NCI-H1105 treated with DMSO at 0.1 percent for 48 hours (cell line): ENCODE results near the gene VTI1A.

ENCODE experiments used
- DNase-seq: peaks from one replicate; lab custom pipeline; 2025; lab: John Stamatoyannopoulos, UW

VTI1A gene

GRCh38 chr10:112679392-112679791, 232.4 kb downstream of the VTI1A start:
- DNase-seq = no peak

DNA sequence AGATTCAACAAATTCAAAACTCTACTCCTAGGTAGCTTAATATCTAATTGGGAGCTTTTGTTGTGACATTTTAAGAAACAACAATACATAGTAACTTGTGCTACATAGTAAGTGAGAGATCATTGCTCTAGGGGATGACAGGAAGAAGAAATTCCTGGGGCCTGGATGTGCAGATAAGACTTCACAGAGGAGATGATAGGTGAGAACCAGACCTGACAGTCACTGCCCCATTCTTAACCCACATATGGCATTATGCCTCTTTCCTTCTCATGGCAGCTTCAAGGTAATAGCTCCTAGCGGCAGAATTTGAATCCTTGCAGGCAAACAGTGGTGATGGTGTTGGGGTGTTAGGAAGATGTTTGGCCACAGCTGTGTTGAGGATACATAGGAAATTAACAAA, 233.6 kb downstream of the VTI1A start:
- no peak for DNase-seq

GRCh38 chr10:112687647-112688046, 240.6 kb downstream of the VTI1A start:
- DNase-seq = no peak

DNA sequence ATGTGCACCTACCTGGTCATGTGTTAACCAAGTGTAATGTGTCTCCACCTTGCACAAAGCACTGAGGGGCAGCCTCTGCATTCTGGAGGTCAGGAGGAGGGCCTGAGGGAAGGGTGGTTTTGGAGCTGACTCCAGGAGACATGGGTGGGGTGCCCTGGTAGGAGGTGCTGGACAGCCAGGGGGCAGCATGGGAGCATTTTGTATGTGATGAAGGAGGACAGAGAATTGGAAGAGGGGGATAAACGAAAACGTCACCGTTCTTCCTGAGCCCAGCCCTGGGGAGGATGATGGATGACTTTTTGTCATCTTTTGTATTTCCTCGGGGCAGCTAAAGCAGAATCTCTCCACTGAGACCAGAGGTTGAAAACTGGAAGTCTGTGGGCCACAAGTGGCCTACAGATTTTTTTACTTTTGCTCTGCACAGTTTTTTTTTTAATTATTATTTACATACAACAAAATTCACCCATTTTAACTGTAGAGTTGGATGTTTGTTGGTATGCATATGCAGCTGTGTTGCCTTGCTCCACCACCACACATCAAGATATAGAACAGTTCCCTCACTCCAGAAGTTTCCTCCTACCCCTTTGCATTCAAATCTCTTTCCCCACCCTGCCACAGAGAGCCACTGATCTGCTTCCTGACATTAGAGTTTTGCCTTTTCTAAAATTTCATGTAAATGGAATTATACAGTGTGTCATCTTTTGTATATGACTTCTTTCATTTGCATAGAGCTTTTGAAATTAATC, 242.5 kb downstream of the VTI1A start:
- DNase-seq = no peak

DNA sequence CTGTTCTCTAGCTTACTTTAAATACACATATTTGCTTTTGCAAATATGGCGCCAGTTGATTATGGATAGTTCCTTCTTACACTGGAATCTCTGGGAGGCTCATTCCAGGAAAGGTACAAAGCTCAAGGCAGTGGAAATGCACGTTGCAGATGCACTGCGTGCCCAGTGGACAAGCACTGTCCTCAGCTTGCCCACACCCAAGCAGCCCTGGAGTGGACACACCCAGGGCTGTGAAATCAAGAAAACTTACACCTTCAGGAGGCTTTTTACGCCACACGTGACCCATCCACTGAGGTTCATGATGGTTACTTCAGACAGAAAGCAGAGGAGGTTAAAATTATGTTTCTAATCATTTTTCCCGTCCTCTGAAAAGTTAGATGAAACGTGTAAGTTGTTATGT, 248.5 kb downstream of the VTI1A start:
- no peak for DNase-seq

- no peak for DNase-seq
These were observed 249.6 kb downstream of the VTI1A start for GRCh38 chr10:112696592-112696991.

- DNase-seq = no peak
These were observed 251.3 kb downstream of the VTI1A start for GRCh38 chr10:112698133-112698817.

- no peak for DNase-seq
These were observed 251.8 kb downstream of the VTI1A start for GRCh38 chr10:112698818-112699164.

DNA sequence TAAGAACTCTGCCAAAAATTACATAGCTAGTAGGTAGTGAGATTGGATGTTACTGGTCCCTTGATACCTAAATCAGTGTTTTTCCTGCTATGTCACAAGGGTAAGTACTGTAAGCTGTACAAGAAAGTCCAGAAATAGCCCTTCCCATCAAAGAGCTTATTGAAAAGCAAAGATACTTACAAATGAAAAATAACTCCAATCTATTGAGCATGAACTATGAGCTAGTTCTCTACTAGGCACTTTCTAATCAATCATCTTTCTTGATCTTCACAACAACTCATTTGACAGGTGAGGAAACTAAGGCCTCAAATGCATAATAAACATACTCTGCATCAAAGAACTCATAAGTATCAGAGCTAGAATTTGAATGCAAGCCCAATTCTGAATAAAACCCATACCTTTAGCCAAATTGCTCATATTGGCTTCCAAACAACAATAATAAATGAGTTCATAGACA, 253.2 kb downstream of the VTI1A start:
- DNase-seq = no peak

- no peak for DNase-seq
These were observed 254.3 kb downstream of the VTI1A start for GRCh38 chr10:112701211-112701877.

DNA sequence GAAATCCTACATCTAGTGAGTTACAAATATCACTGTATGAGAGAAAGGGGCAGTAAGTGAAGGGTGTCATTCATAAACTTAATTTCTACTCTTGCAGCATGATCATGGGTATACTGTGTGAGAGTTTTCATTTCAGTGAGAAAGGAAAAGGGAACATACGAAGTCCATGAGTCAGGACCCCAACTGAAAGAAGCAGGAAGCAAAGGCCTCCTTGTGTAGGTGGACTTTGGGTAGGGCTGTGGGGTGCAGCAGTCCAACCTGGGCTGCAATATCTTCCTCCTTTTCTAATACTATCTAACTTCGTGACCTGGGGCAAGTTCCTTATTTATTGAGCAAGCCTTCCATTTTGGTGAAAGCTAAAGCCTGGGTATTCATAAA, 254.9 kb downstream of the VTI1A start:
- no peak for DNase-seq

GRCh38 chr10:112706577-112706976, 259.6 kb downstream of the VTI1A start:
- no peak for DNase-seq

GRCh38 chr10:112708461-112708860, 261.4 kb downstream of the VTI1A start:
- no peak for DNase-seq

GRCh38 chr10:112710528-112710927, 263.5 kb downstream of the VTI1A start:
- DNase-seq = no peak

DNA sequence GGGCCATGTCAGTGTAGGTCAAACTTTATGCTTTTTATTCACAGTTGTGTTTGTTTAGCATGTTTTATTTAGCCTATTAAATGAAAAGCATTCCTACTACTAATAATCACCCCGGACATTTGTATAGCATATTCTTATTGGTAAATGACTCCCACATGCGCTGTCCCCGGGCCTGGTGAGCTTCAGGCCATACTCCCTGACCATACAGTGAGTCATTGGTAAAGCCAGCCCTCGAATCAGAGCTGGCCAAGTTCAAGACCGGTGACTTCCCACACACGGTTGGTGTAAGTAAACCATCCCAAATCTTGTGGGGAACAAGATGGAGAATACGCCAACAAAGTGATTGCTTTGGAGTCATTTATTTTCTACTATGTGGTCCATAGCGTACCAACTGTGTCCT, 264.4 kb downstream of the VTI1A start:
- no peak for DNase-seq

- DNase-seq = no peak
These were observed 265.5 kb downstream of the VTI1A start for GRCh38 chr10:112712536-112712935.

GRCh38 chr10:112713411-112713810, 266.4 kb downstream of the VTI1A start:
- DNase-seq = no peak

DNA sequence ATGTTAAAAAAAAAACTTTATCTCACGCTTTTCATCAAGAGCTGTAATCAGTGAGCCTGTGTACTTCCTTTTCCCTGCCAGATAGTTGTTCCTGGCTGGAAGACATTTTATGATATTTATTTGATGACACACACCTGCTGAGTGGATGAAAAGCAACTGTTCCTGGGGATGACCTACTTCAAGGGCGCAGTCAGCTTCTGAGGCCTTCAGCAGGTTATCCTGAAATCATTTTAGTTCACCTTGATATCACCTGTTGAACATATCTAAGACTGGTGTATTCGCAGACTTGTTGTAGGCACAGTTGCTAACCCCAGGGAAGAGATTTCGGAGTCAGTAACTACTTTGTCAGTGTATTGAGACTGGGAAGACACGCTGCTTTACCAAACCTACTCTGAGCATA, 268.6 kb downstream of the VTI1A start:
- no peak for DNase-seq

DNA sequence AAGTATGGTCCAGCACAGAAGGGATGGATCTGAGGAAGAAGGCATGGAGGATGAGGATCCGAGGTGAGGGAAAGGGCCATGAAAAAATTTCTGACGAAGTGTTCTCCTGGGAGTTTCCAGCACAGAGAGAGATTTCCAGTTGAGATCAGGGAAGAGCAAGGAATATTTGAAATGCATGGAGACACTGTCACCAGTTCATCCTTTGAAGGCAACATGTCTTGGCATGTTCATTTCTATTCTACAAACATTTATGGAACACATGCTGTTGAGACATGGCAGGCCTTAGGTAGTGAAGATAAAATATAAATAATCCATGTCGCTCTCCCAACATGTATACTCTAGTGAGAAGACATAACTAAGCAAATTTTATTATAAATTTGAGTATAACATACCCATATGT, 269.1 kb downstream of the VTI1A start:
- no peak for DNase-seq

- no peak for DNase-seq
These were observed 270.0 kb downstream of the VTI1A start for GRCh38 chr10:112716924-112717413.

- no peak for DNase-seq
These were observed 273.2 kb downstream of the VTI1A start for GRCh38 chr10:112720178-112720577.

- no peak for DNase-seq
These were observed 274.2 kb downstream of the VTI1A start for GRCh38 chr10:112721080-112721698.

DNA sequence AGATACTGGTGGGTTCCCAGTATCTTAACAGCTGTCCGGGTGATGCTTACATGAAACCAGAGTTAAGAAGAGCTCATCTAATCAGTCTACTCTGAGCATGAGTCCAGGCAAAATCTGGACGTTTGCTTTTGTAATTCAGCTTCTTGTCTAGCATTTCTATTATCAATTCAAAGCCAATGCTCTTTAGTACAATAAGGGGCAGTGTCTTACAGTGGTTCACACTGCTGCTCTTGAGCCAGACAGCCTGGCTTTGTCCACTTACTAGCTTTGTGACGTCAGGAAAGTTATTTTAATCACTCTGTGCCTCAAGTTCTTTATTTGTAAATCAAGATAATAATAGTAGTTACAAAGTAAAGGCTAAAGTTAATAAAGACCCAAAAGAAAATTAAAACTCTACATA, 275.7 kb downstream of the VTI1A start:
- no peak for DNase-seq
